HG03469 (cell line): ENCODE results near the gene NOMO2.
"Not testable (repeated sequence)": the region's sequence is repeated elsewhere in the genome, so short reads cannot be mapped to it uniquely, and the experiment has no call there.

Experiments used
- ATAC-seq: cut with Tn5 transposase; IDR thresholded peaks from one replicate; pipeline ENCODE4 v1.9.1; 2021; ENCODE audit warnings: mild to moderate bottlenecking, moderate library complexity, moderate number of reproducible peaks; ENCODE audit not compliant: unreplicated experiment

Gene NOMO2

DNA sequence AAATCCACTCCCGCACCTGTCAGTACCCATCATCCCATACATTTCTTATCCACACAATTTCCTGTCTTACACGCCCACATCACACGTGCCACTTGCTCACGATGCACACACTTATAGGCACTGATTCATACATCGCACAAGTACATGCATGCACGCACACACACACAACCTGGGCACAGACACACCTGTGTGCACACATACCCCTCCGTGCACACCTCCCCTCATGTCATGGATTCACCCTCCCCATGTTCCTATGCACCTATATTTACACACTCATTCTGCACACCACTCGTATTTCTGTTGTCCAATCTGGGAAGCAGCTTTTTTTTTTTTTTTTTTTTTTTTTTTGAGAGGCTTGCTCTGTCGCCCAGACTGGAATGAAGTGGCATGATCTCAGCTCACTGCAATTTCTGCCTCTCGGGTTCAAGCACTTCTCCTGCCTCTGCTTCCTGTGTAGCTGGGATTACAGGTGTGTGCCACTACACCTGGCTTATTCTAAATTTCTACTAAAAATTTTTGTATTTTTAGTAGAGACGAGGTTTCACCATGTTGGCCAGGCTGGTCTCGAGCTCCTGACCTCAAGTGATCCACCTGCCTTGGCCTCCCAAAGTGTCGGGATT, 13.5 kb upstream of the NOMO2 start:
- not testable (repeated sequence) for ATAC-seq

GRCh38 chr16:18573887-18574286, 12.0 kb upstream of the NOMO2 start:
- not testable (repeated sequence) for ATAC-seq

DNA sequence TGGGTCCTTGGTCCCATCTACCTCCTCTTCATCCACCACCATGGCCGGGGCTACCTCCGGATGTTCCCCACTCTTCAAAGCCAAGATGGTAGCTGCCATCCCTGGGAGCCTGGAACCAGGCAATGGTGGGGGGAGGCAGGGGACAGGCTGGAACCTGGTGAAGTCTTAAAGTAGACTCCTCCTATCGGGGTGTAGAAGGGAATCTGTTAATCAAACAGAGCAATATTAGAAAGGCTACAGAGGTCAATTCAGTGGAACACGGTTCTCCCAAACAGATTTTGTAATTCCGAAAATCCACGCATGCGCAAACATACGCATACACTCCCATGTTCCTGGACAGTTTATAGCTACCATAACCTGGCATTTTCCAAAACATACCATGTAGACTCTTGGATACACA, 11.1 kb upstream of the NOMO2 start:
- not testable (repeated sequence) for ATAC-seq

GRCh38 chr16:18571307-18571850, 9.5 kb upstream of the NOMO2 start:
- not testable (repeated sequence) for ATAC-seq

- ATAC-seq, result not testable (repeated sequence)
Measured at GRCh38 chr16:18570529-18571306, 8.8 kb upstream of the NOMO2 start.

- not testable (repeated sequence) for ATAC-seq
Measured at GRCh38 chr16:18560416-18561220, 1.3 kb downstream of the NOMO2 start.

DNA sequence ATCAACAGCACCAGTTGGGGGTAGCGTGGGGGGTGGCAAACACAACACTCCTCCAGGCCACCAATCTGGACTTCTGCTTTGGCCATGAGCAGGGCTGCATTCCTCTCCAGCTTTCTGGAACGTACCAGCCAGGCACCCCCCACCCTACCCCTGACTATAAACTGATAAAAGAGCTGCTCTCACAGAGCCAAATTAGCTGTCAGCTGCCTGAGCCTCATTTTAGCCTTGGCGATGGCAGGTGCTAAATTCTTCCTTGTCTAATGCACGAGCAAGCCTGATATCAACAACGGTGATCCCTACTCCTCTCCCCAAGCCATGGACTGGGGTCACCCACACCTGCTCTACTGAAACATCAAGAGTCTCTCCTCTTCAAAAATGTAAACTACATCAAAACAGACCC, 8.2 kb downstream of the NOMO2 start:
- ATAC-seq, result not testable (repeated sequence)

DNA sequence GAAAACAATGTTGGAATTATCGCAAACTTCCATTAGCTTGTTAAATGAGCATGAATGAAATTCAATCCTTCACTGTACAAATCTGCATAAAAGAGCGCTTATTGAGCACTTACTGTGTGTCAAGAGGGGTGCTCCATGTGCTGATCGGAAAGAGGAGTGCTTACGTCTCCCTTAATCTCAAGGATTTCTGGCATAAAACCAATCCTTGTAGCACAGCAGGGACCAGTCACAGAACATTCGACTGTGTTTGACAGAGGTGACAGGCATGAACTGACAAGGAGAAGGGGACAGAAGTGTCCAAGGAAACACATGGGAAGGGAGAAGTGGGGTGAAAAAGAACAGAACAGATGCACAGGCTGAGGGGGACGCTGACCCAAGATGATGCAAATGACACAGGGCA, 14.5 kb downstream of the NOMO2 start:
- ATAC-seq, result not testable (repeated sequence)

GRCh38 chr16:18546853-18547252, 15.0 kb downstream of the NOMO2 start:
- not testable (repeated sequence) for ATAC-seq

DNA sequence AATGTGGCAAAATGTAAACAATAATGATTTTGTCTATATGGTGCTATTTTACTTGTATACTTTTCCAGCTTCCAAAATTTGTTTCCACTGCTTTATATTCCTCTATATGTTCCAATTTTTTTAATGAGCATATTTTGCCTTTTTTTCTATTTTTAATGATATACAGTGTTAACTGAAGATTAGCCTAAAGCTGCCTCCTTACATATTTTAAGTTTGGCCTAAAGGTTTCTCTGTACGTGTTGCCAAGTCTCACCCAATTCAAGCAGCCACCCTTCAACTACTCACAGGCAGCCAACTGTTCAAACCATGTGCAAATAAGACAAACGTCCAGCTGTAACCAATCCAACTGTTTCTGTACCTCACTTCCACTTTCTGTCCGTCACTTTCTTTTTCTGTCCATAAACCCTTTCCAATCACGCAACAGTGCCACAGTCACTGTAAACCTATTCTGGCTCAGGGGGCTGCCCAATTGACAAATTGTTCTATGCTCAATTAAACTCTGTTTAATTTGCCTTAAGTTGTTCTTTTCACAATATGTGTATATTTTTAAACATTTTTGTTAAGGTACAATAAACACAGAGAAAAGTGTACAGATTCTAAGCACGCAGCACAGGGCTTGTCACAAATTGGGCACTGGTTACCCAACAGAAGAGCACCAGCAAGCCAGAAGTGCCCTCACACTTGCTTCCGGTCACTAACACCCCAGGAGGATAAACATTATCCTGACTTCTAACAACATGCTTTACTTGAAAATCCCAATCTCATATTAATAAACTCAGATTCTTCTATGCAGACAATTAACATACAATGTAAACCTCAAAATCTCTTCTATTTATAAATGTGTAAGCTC, 17.4 kb downstream of the NOMO2 start:
- not testable (repeated sequence) for ATAC-seq

DNA sequence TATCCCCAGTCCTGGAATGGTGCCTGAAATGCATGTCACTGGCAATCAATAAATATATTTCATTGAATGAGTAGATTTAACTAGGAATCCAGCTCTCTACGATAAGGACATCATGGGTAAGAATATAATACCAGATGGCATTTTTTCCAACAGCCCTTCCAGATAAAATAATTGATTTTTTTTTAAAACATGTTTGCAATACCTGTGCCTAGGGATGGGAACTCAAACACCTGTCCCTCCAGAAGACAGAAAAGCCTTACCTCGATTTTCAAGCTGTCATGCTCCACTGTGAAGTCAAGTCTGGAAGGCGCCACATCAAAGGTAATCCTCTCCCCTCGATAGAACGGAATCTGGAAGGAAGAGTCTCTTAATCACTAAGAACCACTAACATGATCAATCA, 20.0 kb downstream of the NOMO2 start:
- not testable (repeated sequence) for ATAC-seq

DNA sequence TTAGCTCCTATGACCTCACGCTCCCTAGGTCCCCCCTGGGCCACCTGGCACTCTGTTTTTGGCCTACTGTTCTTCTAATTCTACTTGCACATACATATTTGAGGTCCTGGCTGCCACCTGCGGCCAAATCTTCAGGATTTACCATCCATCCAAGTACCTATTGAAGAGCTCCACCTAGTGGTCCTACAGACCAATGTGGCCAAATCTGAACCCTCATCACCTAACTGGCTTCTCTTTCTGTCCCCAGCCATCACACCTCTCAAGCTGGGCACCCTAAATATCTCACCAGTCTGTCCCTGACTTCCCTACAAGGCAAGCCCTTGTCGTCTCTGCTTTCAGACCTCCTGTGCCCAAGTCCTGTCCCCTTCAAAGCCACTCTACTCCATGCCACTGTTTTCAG, 24.9 kb downstream of the NOMO2 start:
- not testable (repeated sequence) for ATAC-seq

DNA sequence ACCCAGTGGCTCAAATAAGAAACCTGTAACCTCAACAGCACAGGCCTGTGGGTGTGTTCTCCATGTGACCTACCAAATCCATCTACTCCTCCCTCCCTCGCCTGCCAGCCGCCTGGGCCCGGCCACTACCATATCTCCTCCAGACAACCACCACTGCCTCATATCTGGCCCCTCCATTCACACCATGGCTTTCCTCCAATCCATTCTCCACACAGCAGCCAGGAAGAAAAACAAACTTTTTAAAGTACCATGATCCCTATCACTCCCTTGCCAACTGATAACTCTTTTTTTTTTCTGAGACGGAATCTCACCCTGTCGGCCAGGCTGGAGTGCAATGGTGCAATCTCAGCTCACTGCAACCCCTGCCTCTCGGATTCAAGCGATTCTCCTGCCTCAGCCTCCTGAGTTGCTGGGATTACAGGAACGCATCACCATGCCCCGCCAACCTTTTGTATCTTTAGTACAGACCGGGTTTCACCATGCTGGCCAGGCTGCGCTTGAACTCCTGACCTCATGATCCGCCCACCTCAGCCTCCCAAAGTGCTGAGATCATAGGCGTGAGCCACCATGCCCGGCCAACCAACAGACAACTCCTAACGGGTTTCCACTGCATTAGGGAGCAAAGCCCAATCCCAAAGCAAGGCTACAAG, 26.3 kb downstream of the NOMO2 start:
- not testable (repeated sequence) for ATAC-seq

DNA sequence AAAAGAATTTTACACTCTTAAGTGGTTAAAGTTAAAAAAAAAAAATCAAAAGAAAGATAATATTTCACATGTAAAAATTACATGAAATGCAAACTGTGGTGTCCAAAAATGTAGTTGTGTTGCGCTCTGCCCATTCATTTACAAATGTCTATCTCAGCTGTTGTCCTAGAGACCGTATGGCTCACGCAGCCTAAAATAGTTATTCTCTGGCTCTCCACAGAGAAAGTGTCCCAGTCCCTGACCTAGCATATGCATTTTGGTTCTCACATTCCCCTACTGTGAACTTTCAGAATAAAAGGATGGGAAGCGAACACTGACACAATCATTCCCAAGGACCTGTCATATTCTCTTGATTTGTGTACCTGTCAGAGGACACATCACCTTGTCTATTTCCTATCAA, 27.6 kb downstream of the NOMO2 start:
- ATAC-seq, result not testable (repeated sequence)

- not testable (repeated sequence) for ATAC-seq
Measured at GRCh38 chr16:18531323-18531722, 30.6 kb downstream of the NOMO2 start.

DNA sequence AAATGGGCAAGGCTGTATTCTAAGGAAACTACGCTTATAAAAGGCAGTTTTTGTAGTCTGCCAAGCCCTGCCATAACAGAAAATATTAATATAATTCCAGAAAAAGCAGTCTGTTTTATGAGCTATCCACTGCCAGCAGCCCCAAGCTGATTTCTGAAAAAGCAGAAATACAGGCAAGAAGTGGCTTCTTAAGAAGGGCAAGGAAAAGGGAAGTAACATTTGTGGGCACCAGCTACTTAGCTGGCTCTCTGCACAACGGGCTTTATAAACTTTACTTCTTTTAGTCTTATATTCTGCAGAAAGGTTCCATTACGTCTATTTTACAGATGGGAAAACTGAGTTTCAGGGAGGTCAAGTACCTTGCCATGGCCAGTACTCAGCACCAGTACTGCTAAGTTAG, 31.6 kb downstream of the NOMO2 start:
- ATAC-seq, result not testable (repeated sequence)

- not testable (repeated sequence) for ATAC-seq
Measured at GRCh38 chr16:18526547-18526946, 35.4 kb downstream of the NOMO2 start.

DNA sequence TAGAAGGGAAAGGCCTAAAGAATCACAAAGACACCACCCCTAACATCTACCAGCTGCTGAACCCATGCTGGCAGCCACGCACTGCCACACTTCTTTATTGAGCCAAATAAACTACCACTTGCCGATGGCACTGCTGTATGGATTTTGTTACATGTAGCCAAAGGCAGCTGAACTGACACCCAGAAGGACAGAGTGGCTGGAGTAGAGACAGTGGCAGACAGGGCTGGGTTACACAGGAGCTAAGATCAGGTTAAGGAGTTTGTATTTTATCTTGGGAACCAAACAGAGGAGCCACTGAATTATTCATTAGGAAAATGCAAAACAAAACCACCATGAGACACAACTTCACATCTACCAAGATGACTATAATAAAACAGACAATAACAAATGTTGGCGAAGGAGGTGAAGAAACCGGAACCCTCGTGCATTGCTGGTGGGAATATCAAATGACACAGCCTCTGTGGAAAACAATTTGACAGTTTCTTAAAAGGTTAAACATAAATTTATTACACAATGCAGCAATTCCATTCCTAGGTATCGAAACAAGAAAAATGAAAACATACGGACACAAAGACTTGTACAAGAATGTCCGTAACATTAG, 35.9 kb downstream of the NOMO2 start:
- not testable (repeated sequence) for ATAC-seq

DNA sequence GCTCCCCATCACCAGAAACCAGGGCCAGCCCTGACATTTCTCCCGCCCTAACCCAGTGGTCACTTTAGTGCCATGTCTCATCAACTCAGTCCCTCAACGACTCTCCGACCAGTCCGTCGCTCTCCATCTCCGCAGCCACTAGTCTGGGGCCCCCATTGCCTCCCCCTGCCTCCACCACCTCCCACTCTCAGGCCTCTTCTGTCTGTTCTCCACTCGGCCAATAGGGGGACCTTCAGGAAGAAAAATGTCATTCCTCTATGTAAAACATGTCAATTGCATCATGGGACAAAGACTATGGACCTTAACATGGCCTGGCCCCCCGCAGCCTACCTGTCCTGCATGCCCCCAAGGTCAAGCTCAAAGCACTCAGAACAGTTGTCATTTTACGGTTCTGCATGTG, 39.3 kb downstream of the NOMO2 start:
- ATAC-seq, result not testable (repeated sequence)
